K562 (cell line): ENCODE measurements around the gene KLHL25. TPM values are rescaled to one million over a fixed set of nuclear protein-coding genes. Genes with fewer than 3 reads are reported as not detected.

Experiments used
- ATAC-seq: fragments of 200-7000 bp; cut with Tn5 transposase; 3 replicates; pipeline ENCODE4 v1.9.1; 2020; ENCODE audit warnings: moderate library complexity
- BruUV-seq: library from RNA; stranded (reverse); fragments of 400-500 nt; replicated peaks from 2 replicates; lab custom pipeline; 2021; lab: Mats Ljungman, UMichigan
- CTCF ChIA-PET: fragments of 300-600 bp; formaldehyde crosslinking; extraction: SDS; loops from one replicate; lab custom pipeline; 2021; ENCODE audit warnings: low intra/inter-chr PET ratio; lab: Yijun Ruan, JAX
- POLR2A ChIA-PET: fragments of 300-600, 350-650 bp; sonication (Branson Sonifier 250); formaldehyde crosslinking; extraction: SDS; loops from one replicate; lab custom pipeline; 2021; ENCODE audit warnings: antibody characterized with exemption, inconsistent platforms; lab: Yijun Ruan, JAX
- DNase-seq, 4 experiments: peaks; one replicate each; pipeline versions ENCODE4 v3.0.0 to v3.0.0-alpha.2; 2011 to 2018; ENCODE audit warnings: low spot score in 3 of 4, mixed read lengths in 3 of 4; ENCODE audit errors: extremely low read depth in 1 of 4
- FAIRE-seq: peaks from 2 replicates; lab custom pipeline; 2011; peaks lifted over from hg19 to GRCh38; lab: Jason Lieb, UNC
- H2AFZ ChIP-seq: 2 replicates; pipeline ENCODE4 v1.6.0; 2011; ENCODE audit warnings: low read depth, low read length, control low read depth, inconsistent platforms
- H3K27ac ChIP-seq: fragments of 200-600 bp; 3 replicates; pipeline ENCODE4 v1.8.0; 2011; ENCODE audit warnings: low read depth, mild to moderate bottlenecking, control low read depth, inconsistent platforms, low read length, moderate library complexity, mixed read lengths; ENCODE audit errors: extremely low read depth
- H3K27me3 ChIP-seq, 2 experiments: fragments of 300-600 bp in 1 of 2; 2 replicates in 1 of 2; 3 replicates in 1 of 2; pipeline versions ENCODE4 v1.6.0 to v1.8.0; 2011; ENCODE audit warnings: inconsistent platforms in 2 of 2, low read length in 2 of 2, mild to moderate bottlenecking in 1 of 2, mixed read lengths in 1 of 2, moderate library complexity in 1 of 2; ENCODE audit not compliant: control insufficient read depth in 2 of 2, insufficient read depth in 2 of 2
- H3K36me3 ChIP-seq: fragments of 300-600 bp; 3 replicates; pipeline ENCODE4 v1.8.0; 2011; ENCODE audit warnings: mild to moderate bottlenecking, low read length, inconsistent platforms; ENCODE audit not compliant: control insufficient read depth, insufficient read depth
- H3K4me1 ChIP-seq, 2 experiments: fragments of 200-600 bp in 1 of 2; replicated peaks in 1 of 2; 2 replicates in 1 of 2; 3 replicates in 1 of 2; pipeline versions ENCODE4 v1.5.1 to v1.8.0; 2011; ENCODE audit warnings: inconsistent platforms in 2 of 2, low read length in 2 of 2, mild to moderate bottlenecking in 1 of 2, mixed read lengths in 1 of 2, moderate library complexity in 1 of 2; ENCODE audit not compliant: control insufficient read depth in 2 of 2, insufficient read depth in 2 of 2
- H3K4me2 ChIP-seq: 2 replicates; pipeline ENCODE4 v1.6.1; 2011; ENCODE audit warnings: low read length, control low read depth, inconsistent platforms, mixed read lengths; ENCODE audit not compliant: insufficient read depth
- H3K4me3 ChIP-seq: fragments of 200-600 bp; sonication (generic), shearing (Covaris generic); 2 replicates; pipeline ENCODE4 v1.5.1; 2016; ENCODE audit warnings: control low read depth, inconsistent platforms
- H3K79me2 ChIP-seq: fragments of 200-600 bp; 3 replicates; pipeline ENCODE4 v1.8.0; 2011; ENCODE audit warnings: low read length, inconsistent platforms; ENCODE audit not compliant: control insufficient read depth, insufficient read depth
- H3K9ac ChIP-seq, 2 experiments: 2 replicates each; pipeline versions ENCODE4 v1.6.0 to v1.6.1; 2011; ENCODE audit warnings: low read depth in 2 of 2, low read length in 2 of 2, control low read depth in 1 of 2, inconsistent platforms in 1 of 2, mild to moderate bottlenecking in 1 of 2, mixed read lengths in 1 of 2; ENCODE audit not compliant: insufficient read depth in 1 of 2
- H3K9me1 ChIP-seq: one replicate; pipeline ENCODE4 v1.6.0; 2011; ENCODE audit warnings: inconsistent platforms, mild to moderate bottlenecking, low read length, moderate library complexity; ENCODE audit not compliant: control insufficient read depth, insufficient read depth
- H3K9me3 ChIP-seq: replicated peaks from 2 replicates; pipeline ENCODE4 v1.5.1; 2011; ENCODE audit warnings: low read depth, low read length, inconsistent platforms; ENCODE audit not compliant: control insufficient read depth, insufficient read depth
- H4K20me1 ChIP-seq: replicated peaks from 2 replicates; pipeline ENCODE4 v1.6.1; 2011; ENCODE audit warnings: low read length, inconsistent platforms, mixed read lengths; ENCODE audit not compliant: control insufficient read depth, insufficient read depth
- CAMTA2 ChIP-seq: fragments of 250-450 bp; sonication (Bioruptor Pico); conservative IDR thresholded peaks from 2 replicates; pipeline ENCODE4 v1.5.1; 2022
- CC2D1A ChIP-seq: fragments of 450-650 bp; IDR thresholded peaks from 2 replicates; pipeline ENCODE4 v1.6.1; 2017; ENCODE audit warnings: mild to moderate bottlenecking
- ESRRA ChIP-seq: fragments of 450-650 bp; IDR thresholded peaks from 2 replicates; pipeline ENCODE4 v1.6.1; 2014; ENCODE audit warnings: low read depth, mild to moderate bottlenecking, moderate library complexity, borderline replicate concordance
- PURB ChIP-seq: sonication (generic); formaldehyde crosslinking; IDR thresholded peaks from 2 replicates; pipeline ENCODE4 v1.9.0; 2021; ENCODE audit warnings: low read depth, mild to moderate bottlenecking, missing genetic modification reagents
- SMARCB1 ChIP-seq: IDR thresholded peaks from 2 replicates; pipeline ENCODE4 v1.6.1; 2011; ENCODE audit warnings: improper control_type of control experiment, low read depth; ENCODE audit not compliant: insufficient read length
- TEAD2 ChIP-seq: fragments of 450-650 bp; IDR thresholded peaks from 2 replicates; pipeline ENCODE4 v1.6.1; 2016; ENCODE audit warnings: missing genetic modification characterization, control low read depth, missing compliant biosample characterization
- TRIM24 ChIP-seq, 2 experiments: fragments of 450-650 bp; IDR thresholded peaks; 2 replicates each; pipeline ENCODE4 v1.6.1; 2016
- ZNF551 ChIP-seq: fragments of 250-450 bp; sonication (Bioruptor Pico); IDR thresholded peaks from 2 replicates; pipeline ENCODE4 v1.5.0; 2021; ENCODE audit warnings: mild to moderate bottlenecking, moderate library complexity
- ZNF740 ChIP-seq, 3 experiments: fragments of 200-800 bp in 1 of 3; sonication (Bioruptor generic) in 1 of 3; sonication (generic) in 1 of 3; formaldehyde crosslinking in 1 of 3; IDR thresholded peaks; 2 replicates each; pipeline versions ENCODE4 v1.6.1 to v1.8.0; 2016 to 2022; ENCODE audit warnings: mild to moderate bottlenecking in 2 of 3, missing compliant biosample characterization in 2 of 3, missing genetic modification characterization in 2 of 3, missing genetic modification reagents in 1 of 3
- ZNF766 ChIP-seq: fragments of 200-800 bp; sonication (Bioruptor generic); conservative IDR thresholded peaks from 2 replicates; pipeline ENCODE4 v1.6.1; 2016; ENCODE audit warnings: missing genetic modification characterization, missing compliant biosample characterization
- WGBS: fragments of 100-300 bp; shearing (Covaris generic); methylation state at CpG from one replicate; pipeline ENCODE4 v1.1.6; 2016; ENCODE audit warnings: low coverage, mixed read lengths; ENCODE audit not compliant: insufficient coverage; ENCODE audit errors: missing lambda C conversion rate; 5-methylcytosine and 5-hydroxymethylcytosine counted together
- in situ Hi-C: fragments of 300-500 bp; cut with MboI; formaldehyde crosslinking; loops from 4 replicates; pipeline ENCODE4 v1.15.0; 2018; ENCODE audit warnings: inconsistent platforms, mixed read lengths
- intact Hi-C: fragments of 100-400 bp; cut with micrococcal nuclease; formaldehyde crosslinking; loops from 2 replicates; pipeline ENCODE4 v1.14.2; 2022
- polyA plus RNA-seq, 8 experiments: library from polyadenylated mRNA; depleted of rRNA in 4 of 8; stranded (reverse) in 5 of 8; unstranded in 3 of 8; fragments of >200 nt; fragmentation: Nextera tagmentation in 2 of 8; fragmentation: Illumina TruSeq in 1 of 8; extraction: Ambion mirVana in 2 of 8; extraction: Trizol in 1 of 8; gene quantifications; 2 replicates each; pipeline versions ENCODE4 v1.2.1 to v1.2.3, GENCODE V29; 2011 to 2014; ENCODE audit warnings: inconsistent platforms in 1 of 8, missing spikeins in 1 of 8
- total RNA-seq, 7 experiments: library from RNA; depleted of rRNA in 6 of 7; stranded (reverse); fragments of >200 nt in 6 of 7; fragmentation: Illumina TruSeq in 2 of 7; extraction: Trizol in 2 of 7; gene quantifications; 2 replicates each; pipeline versions ENCODE4 v1.2.1 to v1.2.3, GENCODE V29; 2011 to 2021; ENCODE audit warnings: low replicate concordance in 1 of 7

Gene KLHL25
- total and polyA plus RNA-seq, 9 of the 15 experiments (the other 6 are each of a cell fraction or from before 2014, with no cell fraction given): 0.04 to 0.14 (median 0.10) TPM; not detected in 3

DNA sequence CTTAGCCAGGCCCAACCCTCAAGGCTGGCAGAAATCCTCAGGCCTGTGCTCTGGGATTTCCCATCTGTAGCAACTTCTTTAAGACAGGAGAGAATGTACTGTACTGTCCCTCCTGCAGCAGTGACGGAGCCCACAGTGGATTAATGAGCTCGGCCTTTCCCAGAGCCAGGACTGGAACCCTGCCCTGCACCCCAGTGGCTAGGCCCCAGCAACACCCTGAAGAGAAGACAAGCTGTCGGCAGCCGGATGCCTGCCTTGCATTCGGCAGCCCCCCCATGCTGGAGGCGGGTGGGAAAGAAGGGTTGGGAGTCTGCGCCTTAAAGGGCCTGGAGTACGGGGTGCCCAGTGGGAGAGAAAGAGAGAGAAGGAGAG lies 32.0 kb downstream of the KLHL25 start:
- no TSS peak for BruUV-seq
- POLR2A ChIA-PET: no interaction called here
- FAIRE-seq: no peak

More for the DNA sequence above, 32.0 kb downstream of the KLHL25 start:
- Histone ChIP-seq H3K9me1 (peaks cover 3% of the 10 kb centered on the region), H4K20me1 (no peaks in the 10 kb centered on the region; the same call in 1 of the 2 replicates), H3K36me3 (no peaks in the 10 kb centered on the region), H3K4me2 (no peak overlapping the region), H3K4me3 (no peak overlapping the region), H3K79me2 (no peaks in the 10 kb centered on the region), H3K9me3 (no peaks in the 10 kb centered on the region), H3K27me3 (peaks cover 2 to 46% of the 10 kb centered on the region in 2 experiments; a peak in 3 of 5 replicates), H3K4me1 (no peaks in the 10 kb centered on the region), H3K9ac (no peak overlapping the region), H3K27ac (no peak overlapping the region), H2AFZ (no peak overlapping the region)
- TF ChIP-seq ZNF551 (CRISPR knock-in tag) (no peak), TEAD2 (tag) (no peak), ZNF766 (CRISPR knock-in tag) (no peak), CC2D1A (no peak), CAMTA2 (CRISPR knock-in tag) (no peak), PURB (CRISPR knock-in tag) (no peak), ZNF740 (CRISPR knock-in tag; IDR thresholded peaks at IDR 0.05) (no peak), ZNF740 (tag; IDR thresholded peaks at IDR 0.05) (no peak), TRIM24 (IDR thresholded peaks at IDR 0.05) (no peak), ESRRA (no peak), SMARCB1 (no peak)
- whole genome bisulfite sequencing: under 1% methylated on average over 8 of the region's 8 CpGs
- CTCF ChIA-PET: no interaction called here
- DNase-seq (no peak), ATAC-seq (no peak)
- in situ Hi-C loops (no loop called here), intact Hi-C loops (no loop called here)
